CD4-positive, alpha-beta T cell treated with Interleukin-12 subunit alpha and Interleukin-12 subunit beta, for 1 hour (primary cell): ENCODE data around the gene FXYD6.

ENCODE experiments used
- DNase-seq: peaks from one replicate; pipeline ENCODE4 v3.0.0-alpha.2; 2020

Gene FXYD6

DNA sequence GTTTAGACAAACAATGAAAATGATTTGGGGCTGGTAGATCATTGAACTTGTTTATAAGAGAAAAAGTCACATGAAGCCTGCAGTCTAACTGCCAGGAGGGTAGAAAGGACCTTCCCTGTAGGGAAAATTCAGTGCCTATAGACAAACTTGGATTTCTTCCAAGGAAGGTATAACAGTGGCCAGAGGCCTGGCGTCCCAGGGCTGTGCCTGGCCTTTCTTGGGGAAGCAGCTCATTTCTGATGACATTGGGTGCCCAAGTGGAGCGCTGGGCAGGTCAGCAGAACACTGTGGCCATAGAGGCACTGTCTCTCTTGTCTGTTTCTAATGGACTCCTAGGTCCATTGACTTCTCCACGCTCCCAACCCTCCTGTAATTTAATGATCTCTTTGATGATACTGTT lies 6.6 kb upstream of the FXYD6 start:
- no peak for DNase-seq

DNA sequence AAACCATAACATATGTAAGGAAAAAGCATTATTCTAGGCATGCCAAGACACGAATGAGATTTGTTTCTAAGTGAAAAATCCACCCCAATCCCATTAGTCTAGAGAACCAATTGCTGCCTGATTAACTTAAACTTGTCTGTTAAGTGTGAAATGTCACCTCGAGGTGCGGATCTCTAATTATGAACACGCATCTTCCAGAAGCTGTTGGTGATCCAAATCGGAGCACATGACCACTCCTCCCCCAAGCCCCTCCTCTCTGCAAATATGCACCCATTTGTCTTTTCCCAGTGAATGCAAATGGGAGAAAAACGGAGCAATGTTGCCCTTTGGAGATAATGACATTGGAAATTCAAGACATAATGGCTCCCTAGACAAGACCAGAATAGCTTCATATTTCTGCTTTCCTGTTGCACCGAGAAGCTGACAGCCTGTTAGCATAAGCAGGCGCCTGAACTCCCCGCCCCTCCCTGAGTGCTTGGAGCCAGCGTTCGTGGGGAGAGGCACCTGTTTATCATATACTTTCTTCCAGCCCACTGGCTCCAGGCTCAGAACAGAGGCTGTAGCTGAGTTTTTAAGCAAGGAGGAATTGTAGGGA lies 6.0 kb upstream of the FXYD6 start:
- no peak for DNase-seq

- no peak for DNase-seq
These were observed 4.8 kb upstream of the FXYD6 start for GRCh38 chr11:117881217-117881616.

DNA sequence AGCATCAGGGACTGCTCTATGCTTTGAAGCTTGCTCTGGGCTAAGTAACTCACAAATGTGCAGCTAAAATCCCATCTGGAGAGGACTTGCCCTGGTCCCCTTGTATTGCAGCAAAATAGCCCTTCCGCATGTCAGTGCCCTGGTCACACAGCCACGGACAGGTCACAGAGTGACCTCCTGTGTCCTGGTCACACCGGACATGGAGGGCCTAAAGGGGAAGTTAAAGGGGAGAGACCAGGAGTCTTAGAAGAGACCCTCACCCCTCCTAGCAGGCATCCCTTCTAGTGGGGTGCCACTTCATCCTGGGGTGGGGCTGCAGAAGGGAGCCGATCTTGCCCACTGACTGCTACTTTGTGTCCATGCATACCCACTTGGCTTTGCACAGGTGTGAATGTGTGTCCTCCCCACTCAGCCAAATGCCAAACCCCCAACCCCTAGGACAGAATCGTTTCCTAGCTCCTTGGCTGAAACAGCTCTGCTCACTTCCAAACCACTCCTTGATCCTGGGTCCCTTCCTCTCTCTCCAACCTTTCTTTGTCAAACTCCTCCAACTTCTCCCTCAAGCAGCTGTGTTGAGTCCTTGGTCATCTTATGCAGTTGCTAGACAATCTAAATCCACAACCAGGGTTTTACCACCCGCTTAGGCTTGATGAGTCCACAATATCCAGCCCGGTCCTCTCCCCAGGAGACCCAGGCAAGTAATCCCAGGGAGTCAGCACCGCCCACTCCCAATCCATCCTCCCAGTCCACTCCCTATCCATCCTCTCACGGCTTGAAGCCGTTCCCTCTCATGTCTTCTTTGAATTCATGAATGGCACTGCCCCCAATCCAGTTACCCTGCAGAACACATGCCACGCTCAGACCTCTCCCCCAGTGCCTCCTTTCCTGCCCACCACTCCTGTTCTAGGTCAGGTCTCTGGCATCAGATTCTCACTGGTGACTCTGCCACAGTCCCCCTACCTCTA lies 3.3 kb upstream of the FXYD6 start:
- no peak for DNase-seq

- DNase-seq: no peak
These were observed 2.5 kb upstream of the FXYD6 start for GRCh38 chr11:117878939-117879475.

- DNase-seq: no peak
These were observed 2.0 kb upstream of the FXYD6 start for GRCh38 chr11:117878314-117878938.

GRCh38 chr11:117877120-117877784 lies 794 bp upstream of the FXYD6 start:
- no peak for DNase-seq

DNA sequence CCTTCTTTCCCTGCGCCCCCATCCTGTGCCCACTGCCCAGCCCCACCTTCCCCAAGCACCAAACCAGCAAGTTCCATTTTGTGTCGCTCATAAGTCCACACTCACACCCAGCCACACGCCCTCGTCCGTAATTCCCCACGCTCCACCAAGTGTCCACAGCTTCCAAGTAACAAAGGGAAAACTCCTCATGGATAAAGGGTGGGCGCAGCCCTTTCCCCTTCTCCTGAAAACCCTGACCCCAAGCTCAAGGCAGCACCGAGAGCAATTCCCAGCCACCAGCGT lies 458 bp downstream of the FXYD6 start:
- no peak for DNase-seq

GRCh38 chr11:117875382-117876058 lies 938 bp downstream of the FXYD6 start:
- DNase-seq: peak; percentile 29

- no peak for DNase-seq
These were observed 1.5 kb downstream of the FXYD6 start for GRCh38 chr11:117874910-117875381.

DNA sequence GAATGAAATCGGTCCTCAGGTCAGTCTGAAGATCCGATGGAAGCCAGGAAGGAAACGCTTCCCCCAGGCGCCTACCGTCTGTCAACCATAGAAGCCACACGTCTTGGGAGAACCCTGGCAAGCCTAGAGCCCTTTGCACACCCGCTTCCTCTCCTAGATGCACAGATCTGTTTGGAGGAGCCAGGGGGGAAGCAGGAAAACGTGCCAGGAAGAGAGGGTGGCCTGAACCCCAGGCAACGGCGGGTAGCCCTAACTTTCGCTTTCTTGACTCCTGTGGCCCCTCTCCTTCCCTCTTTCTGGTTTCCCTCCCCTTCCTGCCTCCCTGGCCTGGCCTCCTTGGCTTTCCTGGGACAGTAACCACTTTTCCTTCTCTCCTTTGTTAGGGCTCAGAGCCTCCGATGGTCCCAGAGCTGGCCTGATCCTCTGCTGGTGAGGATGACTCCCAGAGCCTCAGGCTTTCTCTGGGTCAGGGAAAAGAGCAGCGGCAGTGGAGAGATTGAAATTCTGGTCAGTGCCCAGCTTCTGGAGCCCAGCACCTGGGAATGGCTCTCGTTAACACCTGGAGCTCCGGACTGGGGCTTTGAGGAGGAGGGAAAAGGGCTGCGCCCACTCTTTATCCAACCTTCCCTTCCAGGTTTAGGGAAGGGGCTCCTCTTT lies 2.1 kb downstream of the FXYD6 start:
- DNase-seq: no peak

DNA sequence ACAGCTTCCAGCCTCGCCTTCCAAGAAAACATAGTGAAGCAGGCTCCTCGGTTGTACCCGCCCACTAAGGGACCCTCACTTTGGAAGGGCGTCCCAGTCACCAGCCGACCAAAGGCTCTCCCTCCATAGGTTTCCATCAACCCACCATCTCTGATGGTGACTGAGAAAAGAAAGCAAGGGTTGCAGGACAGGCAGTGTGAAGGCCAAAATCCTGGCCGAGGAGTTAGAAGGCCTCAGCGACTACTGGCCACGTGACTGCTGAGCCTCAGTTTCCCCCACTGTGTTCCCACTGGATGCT lies 2.7 kb downstream of the FXYD6 start:
- DNase-seq: no peak

DNA sequence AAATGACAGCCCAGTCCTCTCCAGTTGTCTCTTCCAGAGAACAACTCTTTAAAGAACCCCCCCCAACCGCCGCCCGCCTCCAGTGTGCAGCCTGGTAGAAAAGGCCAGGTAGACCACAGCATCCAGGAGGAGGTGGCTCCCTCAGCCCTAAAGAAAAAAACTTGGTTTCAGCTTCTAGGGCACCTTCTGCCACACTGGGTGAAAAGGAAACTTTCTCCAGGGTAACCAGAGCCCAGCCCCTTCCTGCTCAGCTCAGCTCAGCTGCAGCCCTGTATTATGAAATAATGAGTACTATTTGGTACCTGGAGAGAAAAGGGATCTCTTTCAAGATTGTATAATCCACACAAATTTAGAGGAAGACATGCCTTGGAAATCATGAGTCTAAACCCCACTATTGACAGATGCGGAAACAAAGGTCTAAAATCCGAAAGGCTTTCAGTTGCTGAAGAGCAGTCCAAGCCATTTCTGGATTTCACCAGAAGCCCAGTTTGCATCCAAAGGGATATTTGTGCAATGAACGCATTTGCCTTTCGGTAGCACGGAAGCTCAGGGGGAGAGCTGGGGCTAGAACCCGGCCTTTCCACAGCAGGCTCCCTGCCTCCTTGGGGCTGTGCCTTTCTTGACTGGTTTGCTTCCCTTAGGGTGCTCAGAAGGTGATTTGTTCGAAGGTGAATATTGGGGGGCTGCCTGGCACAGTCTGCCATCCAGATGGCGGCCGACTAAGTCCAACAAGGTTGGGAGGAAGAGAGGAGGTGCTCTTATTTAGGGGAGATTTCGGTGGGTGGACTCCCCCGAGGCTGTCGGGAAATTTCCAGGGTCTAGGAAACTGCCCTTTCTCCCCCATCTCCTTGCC lies 3.3 kb downstream of the FXYD6 start:
- DNase-seq: no peak

- no peak for DNase-seq
These were observed 4.0 kb downstream of the FXYD6 start for GRCh38 chr11:117872420-117872961.

GRCh38 chr11:117871784-117872183 lies 4.7 kb downstream of the FXYD6 start:
- DNase-seq: no peak

GRCh38 chr11:117871160-117871559 lies 5.3 kb downstream of the FXYD6 start:
- DNase-seq: no peak

DNA sequence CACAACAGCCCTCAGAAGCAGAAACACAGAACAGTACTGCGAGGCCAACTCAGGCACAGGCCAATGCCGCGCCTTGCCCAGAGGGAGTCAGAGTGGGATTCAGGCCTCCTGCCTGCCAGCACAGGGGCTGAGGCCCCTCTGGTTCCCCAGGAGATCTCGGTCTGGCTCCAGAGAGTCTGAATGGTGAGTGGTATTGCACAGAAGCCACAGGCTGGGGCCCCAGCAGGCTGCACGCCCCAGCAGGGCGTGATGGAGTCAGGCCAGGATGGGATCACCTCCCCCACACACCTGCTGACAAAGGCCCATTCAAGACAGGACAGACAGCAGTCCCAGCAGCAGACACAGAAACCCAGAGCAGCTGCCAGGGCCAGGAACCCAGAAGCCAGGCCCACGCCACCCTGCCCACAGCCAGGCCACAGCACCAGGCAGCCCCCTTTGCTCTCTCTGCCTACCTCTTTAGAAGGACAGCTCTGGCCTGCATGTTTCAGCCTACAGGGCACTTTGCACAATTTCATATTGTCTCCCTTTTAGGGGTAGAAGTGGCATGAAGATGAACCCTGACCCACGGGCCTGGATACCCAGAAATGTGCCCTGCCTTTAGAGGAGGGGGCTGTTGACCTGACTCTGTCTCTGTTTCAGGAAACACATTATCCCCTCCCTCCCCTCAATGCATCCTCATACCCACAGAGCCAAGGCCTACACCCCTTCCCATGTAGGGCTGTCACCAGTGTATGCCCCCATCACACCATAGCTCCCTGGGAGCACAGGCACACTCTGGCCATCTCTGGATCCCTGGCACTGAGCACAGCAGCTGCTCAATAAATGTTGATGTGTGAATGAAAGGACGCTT lies 6.1 kb downstream of the FXYD6 start:
- DNase-seq: no peak

- DNase-seq: no peak
These were observed 6.9 kb downstream of the FXYD6 start for GRCh38 chr11:117869604-117870003.

GRCh38 chr11:117868815-117869561 lies 7.5 kb downstream of the FXYD6 start:
- no peak for DNase-seq
